ENCODE results near the gene EXOSC1.
"Not testable (repeated sequence)": the region's sequence is repeated elsewhere in the genome, so short reads cannot be mapped to it uniquely, and the experiment has no call there.

EXOSC1 gene

DNA sequence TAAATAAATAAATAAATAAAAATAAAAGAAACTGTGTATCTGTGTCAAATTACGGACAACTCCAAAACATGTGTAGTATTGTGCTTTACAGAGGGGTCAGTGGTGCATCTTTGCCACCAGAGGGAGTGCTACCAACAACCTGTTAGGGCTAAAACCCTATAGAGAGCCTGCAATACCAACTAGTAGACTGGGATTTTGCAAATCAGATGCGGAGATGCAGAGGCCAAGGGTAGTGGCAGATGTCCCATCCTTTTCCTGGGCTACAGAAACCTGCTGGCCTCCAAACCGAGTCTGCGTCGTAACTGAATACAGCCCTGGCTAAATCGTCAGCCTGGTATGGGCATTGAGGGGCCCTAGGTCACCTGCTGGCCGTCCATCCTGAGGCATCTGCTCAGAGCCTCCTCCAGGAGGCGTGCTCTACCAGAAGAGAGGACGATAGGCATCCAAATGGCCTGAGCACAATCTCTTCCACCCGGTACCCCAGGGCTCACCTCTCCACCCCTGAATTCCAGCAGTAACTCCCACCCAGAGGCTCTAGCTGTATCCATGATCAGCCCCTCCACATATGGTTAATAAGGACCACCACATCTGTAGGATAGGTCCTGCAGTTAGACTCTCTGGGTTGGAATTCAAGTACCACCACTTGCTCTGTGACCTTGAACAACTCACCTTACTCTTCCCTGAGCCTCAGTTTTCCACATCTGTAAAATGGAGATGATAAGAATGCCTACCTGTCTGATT lies 38.4 kb downstream of the EXOSC1 start:
- peak; percentile 46 for DNase-seq

DNA sequence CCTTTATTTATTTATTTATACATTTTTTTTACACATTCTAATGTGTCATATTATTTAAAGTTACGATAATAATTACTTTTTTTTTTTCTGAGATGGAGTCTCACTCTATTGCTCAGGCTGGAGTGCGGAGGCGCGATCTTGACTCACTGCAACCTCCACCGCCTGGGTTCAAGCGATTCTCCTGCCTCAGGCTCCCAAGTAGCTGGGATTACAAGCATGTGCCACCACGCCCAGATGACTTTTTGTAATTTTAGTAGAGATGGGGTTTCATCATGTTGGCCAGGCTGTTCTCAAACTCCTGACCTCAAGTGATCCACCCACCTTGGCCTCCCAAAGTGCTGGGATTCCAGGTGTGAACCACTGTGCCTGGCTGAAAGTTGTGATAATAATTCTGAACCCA lies 39.3 kb downstream of the EXOSC1 start:
- DNase-seq = not testable (repeated sequence)

DNA sequence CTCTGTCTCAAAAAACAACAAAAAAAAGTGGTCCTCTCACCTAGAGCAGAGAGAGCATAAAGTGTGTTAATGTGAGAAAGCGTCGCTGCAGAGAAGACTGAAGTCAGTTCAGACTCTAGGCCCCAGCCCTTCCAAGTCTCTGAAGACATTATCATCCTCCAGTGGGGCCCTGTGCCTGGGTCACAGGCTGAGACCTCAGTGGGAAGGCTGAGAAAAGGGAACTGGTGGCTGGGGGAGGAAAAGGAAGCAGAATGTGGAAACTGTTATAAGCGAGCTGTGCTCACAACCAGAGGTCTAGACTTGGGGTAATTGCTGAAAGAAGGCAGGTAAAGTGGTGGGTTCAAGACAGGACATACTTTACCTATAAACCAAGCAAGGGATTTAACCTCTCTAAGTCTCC lies 39.7 kb downstream of the EXOSC1 start:
- DNase-seq = no peak

DNA sequence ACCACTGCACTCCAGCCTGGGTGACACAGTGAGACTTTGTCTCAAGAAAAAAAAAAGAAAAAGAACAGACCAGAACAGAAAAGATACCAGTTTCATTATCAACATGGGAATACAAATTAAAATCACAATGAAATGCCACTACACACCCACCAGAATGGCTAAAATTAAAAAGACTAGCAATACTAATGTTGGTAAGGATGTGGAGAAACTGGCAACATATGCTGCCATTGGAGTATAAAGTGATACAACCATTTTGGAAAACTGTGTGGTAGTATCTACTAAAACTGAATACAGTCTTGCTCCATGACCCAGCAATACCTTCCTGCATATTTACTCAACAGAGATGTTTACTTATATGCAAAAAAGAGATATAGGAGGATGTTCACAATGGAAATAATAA lies 41.8 kb downstream of the EXOSC1 start:
- no peak for DNase-seq

DNA sequence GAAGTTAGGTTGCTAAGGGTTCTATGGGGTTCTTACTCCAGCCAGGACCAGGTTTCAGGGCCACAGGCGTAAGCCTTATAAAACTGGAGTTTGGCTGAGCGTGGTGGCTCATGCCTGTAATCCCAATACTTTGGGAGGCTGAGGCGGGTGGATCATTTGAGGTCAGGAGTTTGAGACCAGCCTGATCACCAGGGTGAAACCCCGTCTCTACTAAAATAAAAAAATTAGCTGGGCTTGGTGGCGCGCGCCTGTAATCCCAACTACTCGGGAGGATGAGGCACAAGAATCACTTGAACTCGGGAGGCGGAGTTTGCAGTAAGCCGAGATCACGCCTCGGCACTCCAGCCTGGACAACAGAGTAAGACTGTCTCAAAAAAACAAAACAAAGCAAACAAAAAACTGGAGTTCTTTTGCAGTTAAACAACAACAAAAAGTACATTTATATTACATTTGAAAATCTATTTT lies 44.3 kb downstream of the EXOSC1 start:
- DNase-seq = no peak

DNA sequence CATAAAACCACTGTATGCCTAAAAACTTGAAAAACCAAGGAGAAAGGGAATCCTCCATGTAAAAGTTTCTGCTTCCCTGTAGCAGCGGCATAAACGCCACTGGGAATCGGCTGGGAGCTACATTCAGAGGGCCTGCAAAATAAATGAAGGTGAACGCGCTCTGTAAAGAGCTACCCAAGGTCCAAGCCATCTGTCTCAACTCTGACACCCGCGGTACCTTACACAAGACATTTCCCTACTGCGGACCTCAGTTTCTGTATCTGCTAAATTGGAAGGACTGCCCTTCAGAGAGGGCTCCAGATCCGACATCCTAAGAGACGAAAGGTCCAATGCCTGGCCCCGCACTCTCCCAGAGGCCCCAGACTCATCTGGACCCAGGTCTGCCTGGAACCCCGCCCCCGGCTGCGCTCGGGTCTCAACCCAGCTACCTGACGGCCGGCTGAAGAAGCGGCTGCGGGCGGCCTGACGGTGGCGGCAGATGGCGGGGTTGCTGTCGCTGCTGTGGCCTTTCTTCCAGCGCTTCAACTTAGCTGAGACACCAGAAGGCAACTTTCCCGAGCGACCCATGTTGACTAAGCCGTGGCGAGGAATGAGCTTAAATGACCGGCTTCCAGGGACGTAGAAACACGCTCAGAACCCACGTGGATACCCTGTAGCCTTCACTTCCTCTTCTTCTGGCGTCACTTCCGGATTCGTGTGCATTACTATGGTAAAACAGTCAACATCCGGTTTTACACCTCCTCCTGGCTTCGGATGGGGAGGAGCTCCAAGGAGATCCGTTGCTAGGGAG lies 44.9 kb downstream of the EXOSC1 start, which contains the start of gene RRP12:
Gene RRP12, minus strand, starts transcription at position 676 of the 790 bp plus-strand sequence. Its CDS starts 109 bp downstream, at position 567.
- peak; percentile 90 for DNase-seq

DNA sequence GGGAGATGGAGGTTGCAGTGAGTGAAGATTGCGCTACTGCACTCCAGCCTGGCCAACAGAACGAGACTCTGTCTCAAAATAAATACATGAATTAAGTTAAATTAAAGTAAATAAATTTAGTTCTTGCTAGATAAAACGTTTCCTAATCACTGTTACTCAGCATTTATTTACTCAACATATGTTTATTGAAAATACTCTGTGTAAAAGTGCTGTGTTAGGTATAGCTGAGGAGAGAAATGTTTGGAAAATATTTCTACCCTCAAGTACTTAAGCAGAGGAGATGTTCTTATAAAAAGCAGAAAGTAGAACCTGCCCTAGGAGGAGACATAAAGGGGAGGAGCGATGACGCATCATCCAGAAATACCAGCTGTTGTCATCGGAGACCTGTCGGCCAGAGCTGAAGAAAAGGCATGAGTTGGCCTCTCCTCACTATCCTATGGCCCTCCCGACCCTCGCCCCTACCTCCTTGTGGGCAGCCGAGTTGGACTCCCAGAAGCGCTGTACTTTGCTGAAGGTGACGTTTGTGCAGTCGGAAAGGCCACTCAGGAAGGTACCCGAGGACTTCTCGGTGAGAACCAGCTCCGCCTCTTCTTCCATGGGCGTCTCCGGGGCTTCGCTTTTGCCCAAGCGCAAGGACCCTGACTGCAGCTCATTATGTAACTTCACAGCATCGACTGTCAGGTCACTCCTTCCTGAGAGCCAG lies 45.8 kb downstream of the EXOSC1 start:
- DNase-seq = no peak

DNA sequence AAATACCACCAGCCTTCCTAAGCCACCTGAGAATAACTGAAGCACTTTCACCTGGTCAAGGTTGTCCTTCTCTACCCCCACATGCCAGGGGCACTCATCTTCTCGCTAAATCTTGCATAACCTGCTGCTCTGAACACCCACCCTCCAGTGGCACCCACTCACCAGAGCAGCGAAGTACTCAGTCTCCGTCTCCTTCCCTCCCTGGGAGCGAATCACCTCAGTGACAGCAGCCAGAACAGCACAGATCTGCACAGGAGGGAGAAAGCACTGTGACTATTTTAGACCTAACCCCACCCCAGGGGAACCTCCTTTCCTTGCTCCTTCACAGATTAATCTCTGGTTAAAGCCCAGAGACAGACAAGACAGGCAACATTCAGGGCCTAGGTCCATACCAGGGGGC lies 49.8 kb downstream of the EXOSC1 start:
- DNase-seq = no peak

DNA sequence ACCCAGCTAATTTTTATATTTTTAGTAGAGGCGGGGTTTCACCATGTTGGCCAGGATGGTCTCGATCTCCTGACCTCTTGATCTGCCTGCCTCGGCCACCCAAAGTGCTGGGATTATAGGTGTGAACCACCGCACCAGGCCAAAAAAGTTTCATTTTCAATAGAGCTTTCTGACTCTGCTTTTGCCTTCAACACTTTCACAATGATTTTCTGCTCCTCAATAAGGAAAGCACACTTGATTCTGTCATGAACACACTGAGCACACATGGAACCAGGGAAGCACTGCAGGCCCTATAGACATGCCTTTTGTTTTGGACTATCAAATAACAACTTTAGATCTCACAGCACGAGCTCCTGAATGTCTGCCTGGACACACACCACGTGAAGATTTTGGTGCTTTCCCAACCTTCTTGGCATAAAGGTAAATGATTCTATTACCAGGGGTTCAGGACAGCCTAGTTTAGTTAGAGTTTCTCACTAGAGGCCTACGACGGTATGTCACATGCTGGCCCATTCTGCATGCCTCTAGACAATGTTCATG lies 52.7 kb downstream of the EXOSC1 start:
- DNase-seq = no peak

DNA sequence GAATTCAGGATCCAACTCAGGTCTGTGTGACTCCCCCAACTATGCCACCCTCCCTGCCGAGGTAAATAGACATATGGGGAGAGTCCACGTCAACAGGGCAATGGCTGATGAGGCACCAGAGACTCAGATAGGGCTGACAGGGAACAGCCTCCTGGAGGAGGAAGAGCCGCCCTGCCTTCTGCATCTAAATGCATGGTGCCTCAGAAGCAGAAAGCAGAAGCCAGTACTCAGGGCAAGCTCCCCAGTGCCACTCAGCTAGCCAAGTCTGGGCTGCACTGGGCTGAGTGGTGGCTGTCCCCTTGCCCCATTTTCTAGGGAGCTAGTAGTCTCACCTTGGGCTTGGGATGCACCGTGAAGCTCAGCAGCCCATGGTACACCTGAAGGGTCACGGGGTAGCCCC lies 55.7 kb downstream of the EXOSC1 start:
- DNase-seq = no peak

DNA sequence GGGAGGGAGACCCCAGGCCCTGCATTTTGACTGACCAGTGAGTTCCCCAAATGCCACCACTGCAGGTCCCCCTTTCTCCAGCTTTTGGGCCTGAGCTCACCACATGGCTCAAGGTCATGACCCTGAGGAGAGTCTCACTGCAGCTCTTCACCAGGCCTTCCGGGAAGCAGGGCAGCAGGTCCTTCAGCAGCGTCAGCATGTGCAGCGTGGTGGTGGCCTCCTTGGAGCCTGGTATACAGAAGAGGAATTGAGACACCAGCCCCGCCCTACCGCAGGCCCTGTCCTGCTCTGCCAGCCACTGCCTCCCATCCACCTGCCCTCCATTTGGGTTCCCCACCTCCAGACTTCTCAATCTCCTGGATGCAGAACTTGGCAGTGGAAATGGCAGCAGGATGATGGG lies 57.7 kb downstream of the EXOSC1 start:
- DNase-seq = no peak
